HL-60/S4 treated with retinoic acid at 250 ng/mL for 4 days and 3 days (cell line): ENCODE results near the gene TACC2.

Experiments
- in situ Hi-C: fragments of 300-500 bp; cut with MboI; formaldehyde crosslinking; loops from 2 replicates; pipeline ENCODE4 v1.7.0; 2022; ENCODE audit warnings: low sequenced_read_pairs

The TACC2 gene

GRCh38 chr10:122120008-122120744 is 131.2 kb downstream of the TACC2 start:
- in situ Hi-C loops: no loop called here

GRCh38 chr10:122121059-122121458 is 132.1 kb downstream of the TACC2 start:
- in situ Hi-C loops: no loop called here

- in situ Hi-C loops: no loop called here
These were observed 133.5 kb downstream of the TACC2 start for GRCh38 chr10:122122493-122122892.

GRCh38 chr10:122123186-122123585 is 134.2 kb downstream of the TACC2 start:
- in situ Hi-C loops: no loop called here

- in situ Hi-C loops: no loop called here
These were observed 135.4 kb downstream of the TACC2 start for GRCh38 chr10:122124342-122124741.

GRCh38 chr10:122124808-122125207 is 135.8 kb downstream of the TACC2 start:
- in situ Hi-C loops: loop anchor here (25.0 kb wide), 1 partner anchor 312 kb away; no protein-coding TSS in a partner anchor

- in situ Hi-C loops: loop anchor here (25.0 kb wide), 1 partner anchor 310 kb away; no protein-coding TSS in a partner anchor
These were observed 138.0 kb downstream of the TACC2 start for GRCh38 chr10:122126763-122127659.

GRCh38 chr10:122127943-122128342 is 139.0 kb downstream of the TACC2 start:
- in situ Hi-C loops: loop anchor here (25.0 kb wide), 1 partner anchor 309 kb away; no protein-coding TSS in a partner anchor

- in situ Hi-C loops: loop anchor here (25.0 kb wide), 1 partner anchor 309 kb away; no protein-coding TSS in a partner anchor
These were observed 139.4 kb downstream of the TACC2 start for GRCh38 chr10:122128357-122128756.

- in situ Hi-C loops: loop anchor here (25.0 kb wide), 1 partner anchor 307 kb away; no protein-coding TSS in a partner anchor
These were observed 141.6 kb downstream of the TACC2 start for GRCh38 chr10:122130474-122131110.

- in situ Hi-C loops: loop anchor here (25.0 kb wide), 1 partner anchor 305 kb away; no protein-coding TSS in a partner anchor
These were observed 143.4 kb downstream of the TACC2 start for GRCh38 chr10:122132331-122132755.

- in situ Hi-C loops: loop anchor here (25.0 kb wide), 1 partner anchor 304 kb away; no protein-coding TSS in a partner anchor
These were observed 144.1 kb downstream of the TACC2 start for GRCh38 chr10:122132882-122133565.

- in situ Hi-C loops: loop anchor here (25.0 kb wide), 1 partner anchor 302 kb away; no protein-coding TSS in a partner anchor
These were observed 146.5 kb downstream of the TACC2 start for GRCh38 chr10:122135251-122136025.

GRCh38 chr10:122138831-122139625 is 150.1 kb downstream of the TACC2 start:
- in situ Hi-C loops: loop anchor here (25.0 kb wide), 1 partner anchor 298 kb away; no protein-coding TSS in a partner anchor

- in situ Hi-C loops: loop anchor here (25.0 kb wide), 1 partner anchor 298 kb away; no protein-coding TSS in a partner anchor
These were observed 150.7 kb downstream of the TACC2 start for GRCh38 chr10:122139627-122140170.

GRCh38 chr10:122140461-122140902 is 151.5 kb downstream of the TACC2 start:
- in situ Hi-C loops: loop anchor here (25.0 kb wide), 1 partner anchor 297 kb away; no protein-coding TSS in a partner anchor

- in situ Hi-C loops: loop anchor here (25.0 kb wide), 1 partner anchor 296 kb away; no protein-coding TSS in a partner anchor
These were observed 152.1 kb downstream of the TACC2 start for GRCh38 chr10:122140941-122141623.
